HepG2 (cell line): ENCODE data around the gene ACAP3. TPM values are rescaled to one million over a fixed set of nuclear protein-coding genes. Genes with fewer than 3 reads are reported as not detected.

Source experiments
- ATAC-seq: fragments of 200-7000 bp; cut with Tn5 transposase; 3 replicates; pipeline ENCODE4 v1.9.1; 2020; ENCODE audit warnings: mild to moderate bottlenecking, moderate library complexity
- BruUV-seq: library from RNA; stranded (reverse); fragments of 400-500 nt; replicated peaks from 2 replicates; lab custom pipeline; 2021; lab: Mats Ljungman, UMichigan
- CTCF ChIA-PET: fragments of 300-600 bp; formaldehyde crosslinking; extraction: SDS; loops from one replicate; lab custom pipeline; 2021; ENCODE audit warnings: low total read pairs, inconsistent platforms, low intra/inter-chr PET ratio; lab: Yijun Ruan, JAX
- POLR2A ChIA-PET: fragments of 350-600 bp; sonication (Branson Sonifier 250); formaldehyde crosslinking; loops from one replicate; lab custom pipeline; 2020; ENCODE audit warnings: antibody characterized with exemption, inconsistent platforms; lab: Yijun Ruan, JAX
- DNase-seq: peaks from one replicate; pipeline ENCODE4 v3.0.0-alpha.2; 2015; ENCODE audit warnings: low spot score
- FAIRE-seq: peaks from 3 replicates; lab custom pipeline; 2011; peaks lifted over from hg19 to GRCh38; lab: Jason Lieb, UNC
- H2AFZ ChIP-seq: one replicate; pipeline ENCODE4 v1.6.1; 2011; ENCODE audit warnings: low read length, inconsistent platforms
- H3K27ac ChIP-seq: fragments of 300-600 bp; 3 replicates; pipeline ENCODE4 v1.8.0; 2011; ENCODE audit warnings: mixed run types, mild to moderate bottlenecking, mixed read lengths, low read length, inconsistent platforms; ENCODE audit not compliant: insufficient read depth; ENCODE audit errors: extremely low read length
- H3K27me3 ChIP-seq, 2 experiments: fragments of 200-600 bp in 1 of 2; 2 replicates in 1 of 2; 3 replicates in 1 of 2; pipeline versions ENCODE4 v1.6.0 to v1.8.0; 2011; ENCODE audit warnings: low read length in 2 of 2, mild to moderate bottlenecking in 2 of 2, moderate library complexity in 2 of 2, inconsistent platforms in 1 of 2; ENCODE audit not compliant: insufficient read depth in 2 of 2, control insufficient read depth in 1 of 2
- H3K36me3 ChIP-seq, 2 experiments: fragments of 200-600 bp in 1 of 2; replicated peaks in 1 of 2; 2 replicates in 1 of 2; 3 replicates in 1 of 2; pipeline versions ENCODE4 v1.5.1 to v1.8.0; 2011; ENCODE audit warnings: low read length in 2 of 2, inconsistent platforms in 1 of 2; ENCODE audit not compliant: insufficient read depth in 2 of 2, control insufficient read depth in 1 of 2
- H3K4me1 ChIP-seq: 2 replicates; pipeline ENCODE4 v1.5.1; 2012; ENCODE audit warnings: low read length, inconsistent platforms; ENCODE audit not compliant: insufficient read depth
- H3K4me2 ChIP-seq: 2 replicates; pipeline ENCODE4 v1.6.0; 2011; ENCODE audit warnings: low read depth, low read length, inconsistent platforms
- H3K4me3 ChIP-seq, 3 experiments: fragments of 200-600 bp in 1 of 3; sonication (generic), shearing (Covaris generic) in 1 of 3; replicated peaks in 1 of 3; 2 replicates each; pipeline ENCODE4 v1.5.1; 2011 to 2016; ENCODE audit warnings: low read length in 3 of 3, inconsistent platforms in 2 of 3, low read depth in 2 of 3, mild to moderate bottlenecking in 2 of 3, control low read depth in 1 of 3, mixed read lengths in 1 of 3; ENCODE audit not compliant: insufficient read depth in 1 of 3
- H3K79me2 ChIP-seq: one replicate; pipeline ENCODE4 v1.6.1; 2011; ENCODE audit warnings: low read length, inconsistent platforms; ENCODE audit not compliant: insufficient read depth
- H3K9ac ChIP-seq: 2 replicates; pipeline ENCODE4 v1.6.0; 2011; ENCODE audit warnings: mild to moderate bottlenecking, low read depth, low read length, inconsistent platforms; ENCODE audit not compliant: insufficient read depth
- H3K9me3 ChIP-seq: 2 replicates; pipeline ENCODE4 v1.5.1; 2012; ENCODE audit warnings: mild to moderate bottlenecking, low read length
- H4K20me1 ChIP-seq: 2 replicates; pipeline ENCODE4 v1.6.0; 2011; ENCODE audit warnings: inconsistent platforms, mild to moderate bottlenecking, low read length, moderate library complexity; ENCODE audit not compliant: insufficient read depth
- HMG20A ChIP-seq: IDR thresholded peaks from 2 replicates; pipeline ENCODE4 v1.6.1; 2016; ENCODE audit warnings: borderline replicate concordance
- HMGA1 ChIP-seq: sonication (generic); formaldehyde crosslinking; conservative IDR thresholded peaks from 2 replicates; pipeline ENCODE4 v1.4.0; 2020; ENCODE audit warnings: missing genetic modification reagents
- JDP2 ChIP-seq: sonication (generic); formaldehyde crosslinking; IDR thresholded peaks from 2 replicates; pipeline ENCODE4 v1.8.1; 2022; ENCODE audit warnings: missing genetic modification reagents, borderline replicate concordance
- MATR3 ChIP-seq: sonication (generic); formaldehyde crosslinking; IDR thresholded peaks from 2 replicates; pipeline ENCODE4 v1.4.0; 2020; ENCODE audit warnings: missing genetic modification reagents
- MED13 ChIP-seq: sonication (generic); formaldehyde crosslinking; IDR thresholded peaks from 2 replicates; pipeline ENCODE4 v1.5.0; 2020; ENCODE audit warnings: missing genetic modification reagents
- NCOR1 ChIP-seq: fragments of 200-600 bp; sonication (generic); IDR thresholded peaks from 2 replicates; pipeline ENCODE4 v1.7.0; 2017; ENCODE audit warnings: antibody characterized with exemption, low read length, borderline replicate concordance
- PCBP1 ChIP-seq: fragments of 200-400 bp; formaldehyde crosslinking; IDR thresholded peaks from 2 replicates; pipeline ENCODE4 v1.6.1; 2017; ENCODE audit warnings: mild to moderate bottlenecking, low read depth, low read length, borderline replicate concordance
- ZNF143 ChIP-seq: sonication (generic); formaldehyde crosslinking; IDR thresholded peaks from 2 replicates; pipeline ENCODE4 v1.4.0; 2020; ENCODE audit warnings: missing genetic modification reagents
- ZNF17 ChIP-seq: sonication (generic); formaldehyde crosslinking; IDR thresholded peaks from 2 replicates; pipeline ENCODE4 v1.5.0; 2020; ENCODE audit warnings: mild to moderate bottlenecking, missing genetic modification reagents
- ZNF34 ChIP-seq: sonication (generic); formaldehyde crosslinking; IDR thresholded peaks from 2 replicates; pipeline ENCODE4 v1.4.0; 2020; ENCODE audit warnings: mild to moderate bottlenecking, missing genetic modification reagents, borderline replicate concordance
- ZNF749 ChIP-seq: sonication (generic); formaldehyde crosslinking; IDR thresholded peaks from 2 replicates; pipeline ENCODE4 v1.8.0; 2022; ENCODE audit warnings: mild to moderate bottlenecking, missing genetic modification reagents, moderate library complexity, borderline replicate concordance
- ZNF850 ChIP-seq: sonication (generic); formaldehyde crosslinking; conservative IDR thresholded peaks from 2 replicates; pipeline ENCODE4 v1.9.0; 2021; ENCODE audit warnings: mild to moderate bottlenecking, missing genetic modification reagents
- ZSCAN30 ChIP-seq: sonication (generic); formaldehyde crosslinking; IDR thresholded peaks from 2 replicates; pipeline ENCODE4 v1.5.0; 2020; ENCODE audit warnings: mild to moderate bottlenecking, missing genetic modification reagents
- WGBS: methylation state at CpG from one replicate; pipeline ENCODE4 v1.1.6; 2017; ENCODE audit warnings: low lambda C conversion rate; 5-methylcytosine and 5-hydroxymethylcytosine counted together
- in situ Hi-C: cut with HindIII; loops from 2 replicates; pipeline ENCODE4 v1.10.0; 2017; ENCODE audit warnings: low pct_unique_long_range_greater_than_20kb; ENCODE audit not compliant: extremely low pct_ligation_motif_present
- intact Hi-C: fragments of 100-400 bp; cut with micrococcal nuclease; formaldehyde crosslinking; loops from one replicate; pipeline ENCODE4 v1.10.0; 2022; ENCODE audit not compliant: unreplicated experiment
- polyA plus RNA-seq, 8 experiments: library from polyadenylated mRNA; depleted of rRNA in 3 of 8; stranded (reverse) in 7 of 8; unstranded in 1 of 8; fragments of >200 nt; fragmentation: Illumina TruSeq in 4 of 8; extraction: Trizol in 4 of 8; gene quantifications; 2 replicates each; pipeline versions ENCODE4 v1.2.1 to v1.2.3, GENCODE V29; 2011 to 2016; ENCODE audit warnings: low read depth in 4 of 8, missing spikeins in 1 of 8, mixed read lengths in 1 of 8; ENCODE audit not compliant: insufficient read depth in 1 of 8
- total RNA-seq, 5 experiments: library from RNA; depleted of rRNA; stranded (reverse); fragments of >200 nt; fragmentation: Illumina TruSeq; extraction: Trizol; gene quantifications; 2 replicates each; pipeline ENCODE4 v1.2.3, GENCODE V29; 2016; ENCODE audit warnings: low read depth in 1 of 5
- TF ChIP-seq, protein P1 (sequence below): sonication (generic); formaldehyde crosslinking; IDR thresholded peaks from 2 replicates; pipeline ENCODE4 v1.9.0; 2021; ENCODE audit warnings: missing genetic modification reagents, borderline replicate concordance
- TF ChIP-seq, protein P2 (sequence below): sonication (generic); formaldehyde crosslinking; IDR thresholded peaks from 2 replicates; pipeline ENCODE4 v1.5.1; 2020; ENCODE audit warnings: missing genetic modification reagents, mild to moderate bottlenecking, borderline replicate concordance
- TF ChIP-seq, protein P3 (sequence below): sonication (generic); formaldehyde crosslinking; IDR thresholded peaks from 2 replicates; pipeline ENCODE4 v1.5.1; 2020; ENCODE audit warnings: missing genetic modification reagents, mild to moderate bottlenecking, borderline replicate concordance
- TF ChIP-seq, protein P4 (sequence below): sonication (generic); formaldehyde crosslinking; IDR thresholded peaks from 2 replicates; pipeline ENCODE4 v1.4.0; 2020; ENCODE audit warnings: mild to moderate bottlenecking, low read depth, missing genetic modification reagents

The ACAP3 gene
- total and polyA plus RNA-seq, 2 of the 13 experiments (the other 11 are each of a cell fraction or from before 2014, with no cell fraction given) = 29.4 to 50.8 TPM

GRCh38 chr1:1324524-1325287, 17.0 kb upstream of the ACAP3 start, which contains the start of the genes CPTP and INTS11:
CPTP (plus strand) TSS chr1:1324802; CDS start chr1:1326911, 2,109 bp downstream.
INTS11 (minus strand) TSS chr1:1324660; CDS start chr1:1324608, 52 bp downstream.
- TSS peak; percentile 49 for BruUV-seq
- 0% methylated on average over 1 of the region's 84 CpGs for WGBS
- no peaks in the 10 kb centered on the region for H3K9me3 ChIP-seq
- DNase-seq (peak; percentile 79), ATAC-seq (peak; percentile 83), FAIRE-seq (no peak)
- no peak within 1 kb of the TSS for H2AFZ ChIP-seq
- H3K9ac ChIP-seq = peak within 1 kb of the TSS; percentile 96
- POLR2A ChIA-PET = interaction anchor here (1.0 to 1.4 kb wide), 4 partner anchors 9 to 47 kb away, joined by 3 to 4 read pairs (median 3); no protein-coding TSS in a partner anchor
- peaks cover 7 to 11% of the 10 kb centered on the region in 2 experiments; a peak in 3 of 5 replicates for H3K36me3 ChIP-seq
- peak within 1 kb of the TSS; percentile 77 for H3K27ac ChIP-seq
- peak within 1 kb of the TSS; percentile 68 to 99 (median 95) for H3K4me3 ChIP-seq
- in situ Hi-C loops = no loop called here
- peak within 1 kb of the TSS; percentile 98 for H3K4me2 ChIP-seq
- intact Hi-C loops = loop anchor here (2.0 kb wide), 1 partner anchor 20 kb away; no protein-coding TSS in a partner anchor
- peaks cover 5% of the 10 kb centered on the region; the same call in 1 of the 2 replicates for H4K20me1 ChIP-seq
- CTCF ChIA-PET = no interaction called here
- no peaks in the 10 kb centered on the region for H3K27me3 ChIP-seq
- peaks cover 50% of the 10 kb centered on the region for H3K79me2 ChIP-seq
- peaks cover 23% of the 10 kb centered on the region for H3K4me1 ChIP-seq
- TF ChIP-seq ZNF850 (CRISPR knock-in tag) (no peak), ZNF17 (no peak), ZNF34 (CRISPR knock-in tag) (no peak), NCOR1 (peak; percentile 37; the same call in 1 of the 2 replicates), ZSCAN30 (CRISPR knock-in tag) (no peak), ZNF143 (CRISPR knock-in tag) (peak; percentile 30; the same call in 1 of the 2 replicates), PCBP1 (0 out of 2 replicates have a peak, but pooled peaks have one; percentile 20), JDP2 (CRISPR knock-in tag) (no peak), HMG20A (CRISPR knock-in tag) (no peak), ZNF749 (CRISPR knock-in tag) (no peak), MATR3 (CRISPR knock-in tag) (no peak), MED13 (no peak), HMGA1 (CRISPR knock-in tag) (no peak)
- TF ChIP-seq, protein P1, sequence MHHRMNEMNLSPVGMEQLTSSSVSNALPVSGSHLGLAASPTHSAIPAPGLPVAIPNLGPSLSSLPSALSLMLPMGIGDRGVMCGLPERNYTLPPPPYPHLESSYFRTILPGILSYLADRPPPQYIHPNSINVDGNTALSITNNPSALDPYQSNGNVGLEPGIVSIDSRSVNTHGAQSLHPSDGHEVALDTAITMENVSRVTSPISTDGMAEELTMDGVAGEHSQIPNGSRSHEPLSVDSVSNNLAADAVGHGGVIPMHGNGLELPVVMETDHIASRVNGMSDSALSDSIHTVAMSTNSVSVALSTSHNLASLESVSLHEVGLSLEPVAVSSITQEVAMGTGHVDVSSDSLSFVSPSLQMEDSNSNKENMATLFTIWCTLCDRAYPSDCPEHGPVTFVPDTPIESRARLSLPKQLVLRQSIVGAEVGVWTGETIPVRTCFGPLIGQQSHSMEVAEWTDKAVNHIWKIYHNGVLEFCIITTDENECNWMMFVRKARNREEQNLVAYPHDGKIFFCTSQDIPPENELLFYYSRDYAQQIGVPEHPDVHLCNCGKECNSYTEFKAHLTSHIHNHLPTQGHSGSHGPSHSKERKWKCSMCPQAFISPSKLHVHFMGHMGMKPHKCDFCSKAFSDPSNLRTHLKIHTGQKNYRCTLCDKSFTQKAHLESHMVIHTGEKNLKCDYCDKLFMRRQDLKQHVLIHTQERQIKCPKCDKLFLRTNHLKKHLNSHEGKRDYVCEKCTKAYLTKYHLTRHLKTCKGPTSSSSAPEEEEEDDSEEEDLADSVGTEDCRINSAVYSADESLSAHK (CRISPR knock-in tag) = no peak
- TF ChIP-seq, protein P2, sequence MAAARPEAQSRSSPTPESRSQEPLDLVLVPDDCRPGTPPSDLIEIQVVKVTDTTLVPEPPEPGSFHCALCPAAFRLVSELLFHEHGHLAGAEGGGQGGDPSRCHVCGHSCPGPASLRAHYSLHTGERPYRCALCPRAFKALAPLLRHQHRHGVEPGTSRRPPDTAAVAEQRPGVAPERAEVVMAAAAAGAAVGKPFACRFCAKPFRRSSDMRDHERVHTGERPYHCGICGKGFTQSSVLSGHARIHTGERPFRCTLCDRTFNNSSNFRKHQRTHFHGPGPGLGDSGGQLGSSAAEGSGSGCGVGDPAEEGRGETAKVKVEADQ (CRISPR knock-in tag) = peak; percentile 70; the same call in 1 of the 2 replicates
- TF ChIP-seq, protein P3, sequence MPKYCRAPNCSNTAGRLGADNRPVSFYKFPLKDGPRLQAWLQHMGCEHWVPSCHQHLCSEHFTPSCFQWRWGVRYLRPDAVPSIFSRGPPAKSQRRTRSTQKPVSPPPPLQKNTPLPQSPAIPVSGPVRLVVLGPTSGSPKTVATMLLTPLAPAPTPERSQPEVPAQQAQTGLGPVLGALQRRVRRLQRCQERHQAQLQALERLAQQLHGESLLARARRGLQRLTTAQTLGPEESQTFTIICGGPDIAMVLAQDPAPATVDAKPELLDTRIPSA (CRISPR knock-in tag) = peak; percentile 89; the same call in 1 of the 2 replicates
- TF ChIP-seq, protein P4, sequence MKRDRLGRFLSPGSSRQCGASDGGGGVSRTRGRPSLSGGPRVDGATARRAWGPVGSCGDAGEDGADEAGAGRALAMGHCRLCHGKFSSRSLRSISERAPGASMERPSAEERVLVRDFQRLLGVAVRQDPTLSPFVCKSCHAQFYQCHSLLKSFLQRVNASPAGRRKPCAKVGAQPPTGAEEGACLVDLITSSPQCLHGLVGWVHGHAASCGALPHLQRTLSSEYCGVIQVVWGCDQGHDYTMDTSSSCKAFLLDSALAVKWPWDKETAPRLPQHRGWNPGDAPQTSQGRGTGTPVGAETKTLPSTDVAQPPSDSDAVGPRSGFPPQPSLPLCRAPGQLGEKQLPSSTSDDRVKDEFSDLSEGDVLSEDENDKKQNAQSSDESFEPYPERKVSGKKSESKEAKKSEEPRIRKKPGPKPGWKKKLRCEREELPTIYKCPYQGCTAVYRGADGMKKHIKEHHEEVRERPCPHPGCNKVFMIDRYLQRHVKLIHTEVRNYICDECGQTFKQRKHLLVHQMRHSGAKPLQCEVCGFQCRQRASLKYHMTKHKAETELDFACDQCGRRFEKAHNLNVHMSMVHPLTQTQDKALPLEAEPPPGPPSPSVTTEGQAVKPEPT (CRISPR knock-in tag) = no peak
